GM12891 (cell line): ENCODE results near the gene RBFOX2.
"Not testable (repeated sequence)": the region's sequence is repeated elsewhere in the genome, so short reads cannot be mapped to it uniquely, and the experiment has no call there.

ENCODE experiments used
- DNase-seq: peaks from one replicate; pipeline ENCODE4 v3.0.0; 2011; ENCODE audit warnings: low spot score; ENCODE audit not compliant: insufficient read length
- FAIRE-seq: peaks from 2 replicates; lab custom pipeline; 2011; peaks lifted over from hg19 to GRCh38; lab: Jason Lieb, UNC
- PAX5 ChIP-seq: IDR thresholded peaks from 2 replicates; pipeline ENCODE4 v1.6.1; 2011; ENCODE audit warnings: low read length, moderate library complexity, mild to moderate bottlenecking; ENCODE audit not compliant: insufficient read depth, severe bottlenecking
- POLR2A ChIP-seq: IDR thresholded peaks from 2 replicates; pipeline ENCODE4 v1.6.1; 2011; ENCODE audit warnings: low read depth, low read length, control low read depth
- POLR2AphosphoS5 ChIP-seq: IDR thresholded peaks from 2 replicates; pipeline ENCODE4 v1.6.1; 2011; ENCODE audit warnings: low read depth, low read length, control low read depth
- POU2F2 ChIP-seq: IDR thresholded peaks from 2 replicates; pipeline ENCODE4 v1.6.1; 2011; ENCODE audit warnings: low read depth, mild to moderate bottlenecking, control low read depth, low read length, moderate library complexity
- SPI1 ChIP-seq: IDR thresholded peaks from 2 replicates; pipeline ENCODE4 v1.6.1; 2011; ENCODE audit warnings: low read depth, low read length, control low read depth
- TAF1 ChIP-seq: IDR thresholded peaks from 2 replicates; pipeline ENCODE4 v1.6.1; 2011; ENCODE audit warnings: low read depth, low read length, control low read depth

RBFOX2 gene

GRCh38 chr22:35995348-35995747, 33.3 kb downstream of the RBFOX2 start:
- DNase-seq (no peak), FAIRE-seq (no peak)
- no peak for TF ChIP-seq POLR2A

- not testable (repeated sequence) for DNase-seq, FAIRE-seq
Observed at GRCh38 chr22:35993727-35994126, 34.9 kb downstream of the RBFOX2 start.

- FAIRE-seq (no peak), DNase-seq (no peak)
- no peak for TF ChIP-seq PAX5
- TF ChIP-seq TAF1, result no peak
- TF ChIP-seq POLR2AphosphoS5, result no peak
- no peak for TF ChIP-seq POU2F2
- TF ChIP-seq SPI1, result no peak
- TF ChIP-seq POLR2A, result no peak
Observed at GRCh38 chr22:35993048-35993714, 35.4 kb downstream of the RBFOX2 start.

DNA sequence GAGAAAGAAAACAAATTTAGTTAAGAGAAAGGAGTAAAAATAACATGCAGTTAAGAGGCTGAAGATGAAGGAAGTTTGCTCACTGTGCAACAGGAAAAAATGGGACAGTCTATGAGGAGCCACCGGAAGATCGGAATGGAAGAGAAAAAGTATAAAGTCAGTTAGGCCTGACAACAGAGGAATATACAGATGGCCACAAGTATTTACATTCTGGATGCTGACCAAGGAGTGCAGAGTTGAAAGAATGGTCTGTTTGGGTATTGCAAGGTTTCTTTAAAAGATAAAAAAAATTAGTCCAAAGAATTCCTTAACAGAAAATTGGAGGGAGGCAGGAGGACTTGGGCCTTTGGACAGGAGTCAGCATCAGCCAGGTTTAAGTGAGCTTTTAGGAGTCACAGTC, 37.5 kb downstream of the RBFOX2 start:
- no peak for TF ChIP-seq POLR2AphosphoS5
- no peak for DNase-seq
- no peak for FAIRE-seq

- FAIRE-seq (no peak), DNase-seq (no peak)
- TF ChIP-seq PAX5, result no peak
- no peak for TF ChIP-seq POLR2AphosphoS5
- no peak for TF ChIP-seq TAF1
- no peak for TF ChIP-seq POU2F2
- no peak for TF ChIP-seq SPI1
- TF ChIP-seq POLR2A, result no peak
Observed at GRCh38 chr22:35988030-35988429, 40.6 kb downstream of the RBFOX2 start.

DNA sequence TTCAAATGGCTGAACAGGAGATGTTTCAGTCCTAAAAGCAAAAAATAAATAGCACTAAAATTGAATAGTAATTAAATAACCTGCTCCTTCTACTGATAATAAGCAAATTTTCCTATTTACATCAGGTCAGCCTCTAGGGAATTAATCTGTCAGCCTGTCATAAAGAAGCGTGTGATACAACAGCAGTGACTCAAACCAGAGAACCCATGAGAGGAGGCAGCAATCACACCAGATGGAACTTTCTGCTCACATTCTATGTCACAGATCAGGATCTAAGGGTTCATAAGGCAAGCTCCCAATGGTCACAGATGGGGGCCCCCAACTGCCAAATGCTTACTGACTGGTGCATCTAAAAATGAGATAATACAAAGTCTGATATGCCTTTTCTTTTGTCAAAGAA, 41.1 kb downstream of the RBFOX2 start:
- FAIRE-seq, result no peak
- no peak for TF ChIP-seq PAX5
- TF ChIP-seq POLR2A, result no peak
- TF ChIP-seq TAF1, result no peak
- no peak for TF ChIP-seq POU2F2
- TF ChIP-seq POLR2AphosphoS5, result no peak
- TF ChIP-seq SPI1, result no peak
- no peak for DNase-seq

DNA sequence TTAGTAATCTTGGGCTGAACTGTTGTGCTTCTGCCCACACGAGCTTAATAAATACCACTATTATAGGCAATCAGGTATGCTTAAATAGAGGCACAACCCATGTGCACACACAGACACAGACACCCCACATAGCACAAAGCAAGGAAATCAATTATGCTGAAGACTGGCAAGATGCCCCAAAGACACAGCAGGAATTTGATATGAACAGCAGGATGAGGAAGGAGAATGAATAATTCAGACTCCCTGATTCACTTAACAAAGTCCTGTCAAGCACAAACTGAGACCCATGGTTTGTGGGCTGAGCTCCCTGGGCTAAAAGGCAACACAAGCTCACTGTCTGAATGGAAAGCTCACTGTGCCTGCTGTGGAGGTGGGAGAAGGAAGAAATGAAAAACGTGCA, 42.5 kb downstream of the RBFOX2 start:
- DNase-seq (no peak), FAIRE-seq (no peak)
- TF ChIP-seq PAX5 (no peak), POLR2A (no peak), POU2F2 (no peak), TAF1 (no peak), POLR2AphosphoS5 (no peak), SPI1 (no peak)

GRCh38 chr22:35985371-35985770, 43.3 kb downstream of the RBFOX2 start:
- FAIRE-seq (no peak), DNase-seq (no peak)
- TF ChIP-seq POU2F2 (no peak), SPI1 (no peak), POLR2AphosphoS5 (no peak), POLR2A (no peak), TAF1 (no peak), PAX5 (no peak)

DNA sequence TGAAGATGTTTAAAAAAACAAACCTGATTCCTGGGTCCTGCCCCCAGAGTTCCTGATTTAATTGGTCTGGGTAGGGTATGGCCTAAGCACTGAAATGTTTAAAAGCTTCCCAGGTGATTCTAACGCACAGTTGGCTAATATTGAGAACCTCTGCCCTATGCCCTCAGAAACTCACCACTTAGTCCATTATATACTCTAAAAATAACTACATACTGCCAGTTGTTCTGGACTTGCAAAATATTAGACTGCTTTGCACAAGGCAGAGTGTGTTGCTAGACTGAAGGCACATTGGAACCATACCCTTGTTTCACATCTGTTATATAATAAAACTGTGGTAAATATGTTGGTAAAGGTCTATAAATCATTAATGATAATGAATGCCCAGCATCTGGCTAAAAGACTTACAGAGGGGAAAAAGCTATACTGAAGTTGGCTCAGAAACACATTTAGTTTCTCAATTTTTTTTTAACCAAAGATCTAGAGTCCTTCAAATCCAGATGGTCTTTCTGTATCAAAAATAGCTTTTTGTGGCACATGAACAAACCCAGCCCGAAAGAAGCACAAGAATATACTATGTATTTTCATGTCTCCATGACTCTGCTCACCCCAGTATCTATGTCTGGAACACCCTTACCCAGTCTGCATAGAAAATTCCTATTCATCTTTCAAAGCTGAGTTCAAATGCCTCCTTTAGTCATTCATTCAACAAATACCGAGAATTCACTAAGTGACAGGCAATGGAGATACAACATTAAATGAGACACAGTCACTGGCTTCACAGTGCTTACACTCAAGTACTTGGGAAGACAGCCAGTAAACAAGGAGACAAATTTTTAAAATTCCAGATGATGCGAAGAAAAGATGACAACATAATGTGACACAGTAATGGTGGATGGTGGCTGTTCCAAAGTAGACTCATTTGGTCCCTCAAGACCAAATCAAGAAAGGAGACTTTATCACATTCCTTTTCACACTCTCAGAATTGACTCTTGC, 44.1 kb downstream of the RBFOX2 start:
- no peak for DNase-seq
- no peak for FAIRE-seq
- TF ChIP-seq POLR2AphosphoS5, result no peak
- no peak for TF ChIP-seq POU2F2
- TF ChIP-seq TAF1, result no peak
- no peak for TF ChIP-seq SPI1
- TF ChIP-seq PAX5, result no peak
- no peak for TF ChIP-seq POLR2A

GRCh38 chr22:35981900-35982299, 46.7 kb downstream of the RBFOX2 start:
- DNase-seq, result no peak
- FAIRE-seq, result no peak
- TF ChIP-seq POLR2AphosphoS5, result no peak
- no peak for TF ChIP-seq POLR2A
- no peak for TF ChIP-seq PAX5
- no peak for TF ChIP-seq SPI1
- TF ChIP-seq TAF1, result no peak
- no peak for TF ChIP-seq POU2F2
